Activated T-helper 1 cell treated with anti-CD3 and anti-CD28 coated beads, Interleukin-12 subunit alpha, Interleukin-12 subunit beta, Interleukin-2, Interleukin-4 antibody, amounts not matched to agents 30 ng/mL and 10 ng/mL and 1 ng/mL, durations not matched to agents 14 hours and 24 hours and 36 hours (primary cell): ENCODE data around the gene RAD23B. TPM values are rescaled to one million over a fixed set of nuclear protein-coding genes. Genes with fewer than 3 reads are reported as not detected.

Source experiments
- DNase-seq: peaks from one replicate; pipeline ENCODE4 v3.0.0; 2021; ENCODE audit warnings: low spot score
- H3K27ac Mint-ChIP-seq: one replicate; pipeline ENCODE4 v1.8.0; 2021; ENCODE audit warnings: mild to moderate bottlenecking, mixed read lengths
- H3K27me3 Mint-ChIP-seq: one replicate; pipeline ENCODE4 v1.8.0; 2022; ENCODE audit warnings: mild to moderate bottlenecking, moderate library complexity, mixed read lengths; ENCODE audit not compliant: insufficient read depth
- H3K36me3 Mint-ChIP-seq: one replicate; pipeline ENCODE4 v1.8.0; 2021; ENCODE audit warnings: low read depth, mixed read lengths
- H3K4me1 Mint-ChIP-seq: one replicate; pipeline ENCODE4 v1.8.0; 2021; ENCODE audit warnings: low read depth, mixed read lengths
- H3K4me3 Mint-ChIP-seq: one replicate; pipeline ENCODE4 v1.8.0; 2021; ENCODE audit warnings: mild to moderate bottlenecking, moderate library complexity, mixed read lengths
- H3K9me3 Mint-ChIP-seq: one replicate; pipeline ENCODE4 v1.8.0; 2021; ENCODE audit warnings: mixed read lengths
- intact Hi-C: fragments of 100-400 bp; cut with micrococcal nuclease; formaldehyde crosslinking; loops from one replicate; pipeline ENCODE4 v1.15.1; 2024
- total RNA-seq: library from RNA; stranded (reverse); gene quantifications from 2 replicates; pipeline ENCODE4 v1.2.3, GENCODE V29; 2022

The RAD23B gene
- total RNA-seq, 1 donor from 2014 or later: 138 TPM

DNA sequence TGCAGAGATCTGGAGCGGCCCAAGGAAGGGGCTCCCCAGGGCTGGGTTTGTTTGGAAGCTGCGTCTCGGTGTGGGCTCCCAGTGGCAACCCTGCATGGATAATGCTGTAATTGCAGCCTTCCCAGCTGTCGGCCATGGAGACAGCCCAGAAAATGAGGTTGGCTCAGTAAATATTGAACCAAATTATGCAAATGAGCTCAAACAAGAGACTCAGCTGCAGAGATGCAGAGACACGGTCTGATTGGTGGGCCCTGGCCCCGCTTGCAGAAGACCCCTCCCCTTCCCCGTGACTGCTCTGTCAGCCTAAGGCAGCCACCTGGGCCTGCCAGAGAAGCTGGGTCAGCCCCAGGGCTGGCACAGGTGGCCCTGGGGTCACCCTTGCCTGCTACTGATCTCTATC is 75.9 kb downstream of the RAD23B start:
- DNase-seq: no peak
- H3K36me3 Mint-ChIP-seq: no peaks in the 10 kb centered on the region
- H3K27me3 Mint-ChIP-seq: peaks cover 9% of the 10 kb centered on the region
- intact Hi-C loops: no loop called here
- H3K4me3 Mint-ChIP-seq: no peak overlapping the region
- no peaks in the 10 kb centered on the region for H3K9me3 Mint-ChIP-seq
- no peak overlapping the region for H3K27ac Mint-ChIP-seq
- H3K4me1 Mint-ChIP-seq: no peaks in the 10 kb centered on the region

DNA sequence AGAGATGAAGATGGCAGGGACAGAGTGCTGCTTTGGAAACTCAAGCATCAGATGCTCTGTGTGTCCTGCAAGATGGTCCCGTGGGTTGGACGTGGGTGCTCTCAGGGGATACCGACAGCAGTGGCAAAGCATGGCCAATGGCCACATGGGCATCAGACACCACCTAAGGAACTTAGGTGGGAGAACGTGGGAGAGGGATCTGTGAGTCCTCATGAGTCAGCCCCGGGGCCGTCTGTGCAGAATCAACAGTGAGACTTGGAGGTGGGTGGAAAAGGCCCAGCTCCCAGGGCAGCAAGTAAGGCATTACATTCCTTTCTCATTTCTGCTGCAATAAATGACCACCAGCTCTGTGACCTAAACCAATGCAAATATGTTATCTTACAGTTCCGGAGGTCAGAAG is 77.0 kb downstream of the RAD23B start:
- Mint-ChIP-seq H3K27ac (no peak overlapping the region), H3K36me3 (no peaks in the 10 kb centered on the region), H3K9me3 (no peaks in the 10 kb centered on the region), H3K4me1 (no peaks in the 10 kb centered on the region), H3K4me3 (no peak overlapping the region), H3K27me3 (peaks cover 5% of the 10 kb centered on the region)
- intact Hi-C loops: no loop called here
- no peak for DNase-seq

DNA sequence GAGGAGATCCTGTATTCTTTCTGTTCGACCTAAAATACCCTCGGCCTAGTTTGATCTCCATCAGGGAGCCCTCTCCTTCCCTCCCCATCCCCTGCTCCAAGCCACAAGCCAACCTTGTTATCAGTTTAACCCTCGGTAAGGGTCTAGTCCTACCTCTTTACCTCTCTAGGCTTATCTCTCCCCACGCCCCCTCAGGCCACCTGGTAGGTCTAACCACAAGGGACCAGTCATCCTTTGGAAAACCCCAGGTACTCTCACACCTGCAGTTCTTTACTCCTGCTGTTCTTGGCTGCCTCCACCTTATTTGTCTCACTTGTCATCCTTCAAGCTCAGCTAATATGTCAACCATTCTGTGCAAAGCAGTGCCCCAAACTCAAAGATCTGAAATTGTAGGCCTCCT is 78.7 kb downstream of the RAD23B start:
- peaks cover 2% of the 10 kb centered on the region for H3K27me3 Mint-ChIP-seq
- intact Hi-C loops: no loop called here
- no peak for DNase-seq
- H3K9me3 Mint-ChIP-seq: no peaks in the 10 kb centered on the region
- H3K27ac Mint-ChIP-seq: no peak overlapping the region
- no peaks in the 10 kb centered on the region for H3K36me3 Mint-ChIP-seq
- no peak overlapping the region for H3K4me3 Mint-ChIP-seq
- no peaks in the 10 kb centered on the region for H3K4me1 Mint-ChIP-seq

DNA sequence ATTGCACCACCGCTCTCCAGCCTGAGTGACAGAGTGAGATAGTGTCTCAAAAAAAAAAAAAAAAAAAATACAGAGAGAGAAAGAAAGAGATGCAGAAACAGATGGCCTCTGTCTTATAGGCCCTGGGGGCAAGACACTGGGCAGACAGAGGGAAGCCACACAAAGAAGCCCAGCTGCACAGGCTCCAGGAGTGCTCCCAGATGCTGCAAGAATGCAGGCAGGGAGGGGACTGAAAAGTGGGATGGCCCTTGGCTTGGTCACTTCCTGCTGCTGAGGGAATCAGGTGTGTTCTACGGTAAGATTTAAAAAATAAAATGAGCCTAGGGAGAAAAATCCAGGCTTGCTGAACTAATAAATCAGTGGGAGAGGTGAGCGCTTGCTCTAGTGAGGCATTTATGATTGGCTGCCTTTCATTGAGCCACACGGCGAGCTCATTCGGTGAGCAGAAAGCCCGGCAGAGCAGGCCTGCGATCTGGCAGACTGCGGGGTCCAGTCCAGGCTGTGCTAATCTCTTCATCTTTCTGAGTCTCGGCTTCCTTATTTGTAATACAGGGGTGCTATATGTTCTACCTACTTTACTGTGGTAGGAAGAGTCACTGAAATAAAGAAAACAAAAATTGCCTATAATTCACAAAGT is 80.6 kb downstream of the RAD23B start:
- H3K27me3 Mint-ChIP-seq: no peaks in the 10 kb centered on the region
- no peaks in the 10 kb centered on the region for H3K36me3 Mint-ChIP-seq
- intact Hi-C loops: no loop called here

DNA sequence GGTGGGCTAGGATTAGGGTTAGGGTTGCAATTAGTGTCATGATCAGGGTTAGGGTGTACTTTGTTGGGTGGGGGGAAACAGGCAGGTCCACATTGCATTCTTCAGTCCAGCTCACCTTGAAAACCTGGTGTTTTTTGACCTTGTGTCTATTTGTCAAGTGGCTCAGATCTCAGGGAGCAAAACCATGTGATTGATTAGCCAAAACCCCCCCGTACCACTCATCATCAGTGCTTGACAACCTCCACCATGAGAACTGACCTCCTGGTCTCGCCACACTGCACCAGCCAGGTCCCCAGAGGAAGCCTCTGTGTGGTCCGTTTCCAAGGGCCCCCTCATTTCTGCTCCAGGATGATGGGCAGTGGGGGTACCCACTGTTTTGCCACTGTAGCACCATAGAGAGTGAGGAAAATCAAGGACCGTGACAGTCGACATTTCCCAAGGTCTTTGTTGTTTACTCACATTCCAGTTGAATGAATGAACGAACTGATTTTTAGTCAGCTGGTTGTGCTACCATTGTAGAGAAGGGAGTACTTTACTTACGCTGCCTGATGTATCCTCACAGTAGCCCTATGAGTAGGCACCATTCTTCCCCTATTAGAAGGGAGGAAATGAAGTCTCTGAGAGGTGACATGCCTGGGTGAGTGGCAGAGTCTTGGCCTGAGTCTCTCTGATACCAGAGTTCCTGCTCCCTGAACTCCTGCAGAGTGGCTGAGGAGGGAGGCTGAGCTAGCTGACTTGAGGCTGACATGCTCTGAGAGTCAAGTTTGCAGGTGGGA is 84.8 kb downstream of the RAD23B start:
- no peak for DNase-seq
- intact Hi-C loops: no loop called here
- Mint-ChIP-seq H3K4me3 (no peak overlapping the region), H3K27me3 (no peaks in the 10 kb centered on the region), H3K4me1 (no peaks in the 10 kb centered on the region), H3K36me3 (no peaks in the 10 kb centered on the region), H3K9me3 (no peaks in the 10 kb centered on the region), H3K27ac (no peak overlapping the region)

More for the DNA sequence above, 80.6 kb downstream of the RAD23B start:
- DNase-seq: no peak
- Mint-ChIP-seq H3K27ac (no peak overlapping the region), H3K9me3 (no peaks in the 10 kb centered on the region), H3K4me3 (no peak overlapping the region), H3K4me1 (no peaks in the 10 kb centered on the region)

DNA sequence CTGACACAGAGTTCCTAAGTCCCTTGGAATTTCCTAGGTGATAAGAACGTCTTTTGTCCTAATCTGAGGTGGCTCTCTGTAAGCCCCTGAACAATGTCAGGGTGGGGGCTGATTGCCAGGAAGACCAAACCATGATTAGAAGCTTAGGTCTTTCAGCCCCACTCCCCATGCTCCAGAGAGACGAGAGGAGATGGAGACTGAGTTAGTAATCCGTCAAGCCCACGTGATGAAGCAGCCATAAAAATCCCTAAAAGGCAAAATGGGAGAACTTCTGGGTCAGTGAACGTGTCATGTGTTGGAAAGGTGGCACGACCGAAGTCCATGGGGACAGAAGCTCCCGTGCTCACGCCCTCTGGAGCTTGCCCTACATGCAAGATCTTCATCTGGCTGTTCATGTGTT is 85.6 kb downstream of the RAD23B start:
- no peaks in the 10 kb centered on the region for H3K27me3 Mint-ChIP-seq
- intact Hi-C loops: no loop called here
- no peaks in the 10 kb centered on the region for H3K4me1 Mint-ChIP-seq
- DNase-seq: no peak
- no peaks in the 10 kb centered on the region for H3K36me3 Mint-ChIP-seq
- no peak overlapping the region for H3K4me3 Mint-ChIP-seq
- H3K9me3 Mint-ChIP-seq: no peaks in the 10 kb centered on the region
- H3K27ac Mint-ChIP-seq: no peak overlapping the region

DNA sequence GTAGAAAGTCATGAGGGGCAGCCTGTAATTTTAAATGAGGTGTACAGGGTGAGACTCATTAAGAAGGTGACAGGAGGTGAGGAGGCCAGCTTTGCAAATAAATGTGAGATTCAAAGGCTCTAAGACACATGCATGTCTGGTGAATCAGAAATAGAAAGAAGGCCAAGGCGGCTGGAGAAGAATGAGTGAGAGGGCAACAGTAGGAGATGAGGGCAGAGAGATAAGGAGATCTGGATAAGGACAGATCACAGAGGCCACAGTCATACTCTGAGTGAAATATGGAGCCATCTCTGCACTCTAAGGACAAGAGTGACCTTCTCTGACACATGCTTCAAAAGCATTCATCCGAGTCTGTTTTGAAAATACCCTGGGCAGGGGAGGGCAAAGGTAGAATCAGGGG is 90.7 kb downstream of the RAD23B start:
- no peak overlapping the region for H3K4me3 Mint-ChIP-seq
- H3K4me1 Mint-ChIP-seq: no peaks in the 10 kb centered on the region

DNA sequence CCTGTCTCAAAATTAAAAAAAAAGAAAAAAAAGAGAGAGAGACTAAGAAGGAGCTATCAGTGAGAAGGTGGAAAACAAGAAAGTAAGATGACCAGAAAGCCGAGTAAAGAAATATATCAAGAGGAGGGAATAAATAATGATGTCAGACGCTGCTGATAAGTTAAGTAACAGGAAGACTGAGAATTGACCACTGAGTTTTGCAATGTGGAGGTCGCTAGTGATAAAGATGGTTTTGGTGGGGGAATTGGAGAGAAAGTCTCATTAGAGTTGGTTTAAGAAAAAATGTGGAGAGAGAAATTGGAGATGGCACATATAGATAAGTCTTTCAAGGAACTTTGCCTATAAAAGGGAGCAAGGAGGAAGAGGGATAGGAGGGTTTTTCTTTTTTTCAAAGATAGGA is 91.9 kb downstream of the RAD23B start:
- no peak overlapping the region for H3K4me3 Mint-ChIP-seq
- no peaks in the 10 kb centered on the region for H3K9me3 Mint-ChIP-seq
- H3K4me1 Mint-ChIP-seq: no peaks in the 10 kb centered on the region
- no peaks in the 10 kb centered on the region for H3K36me3 Mint-ChIP-seq
- intact Hi-C loops: no loop called here
- no peak overlapping the region for H3K27ac Mint-ChIP-seq
- peaks cover 1% of the 10 kb centered on the region for H3K27me3 Mint-ChIP-seq
- DNase-seq: no peak

More for the DNA sequence above, 90.7 kb downstream of the RAD23B start:
- Mint-ChIP-seq H3K9me3 (no peaks in the 10 kb centered on the region), H3K27ac (no peak overlapping the region), H3K36me3 (no peaks in the 10 kb centered on the region), H3K27me3 (peaks cover 1% of the 10 kb centered on the region)
- intact Hi-C loops: no loop called here
- no peak for DNase-seq

DNA sequence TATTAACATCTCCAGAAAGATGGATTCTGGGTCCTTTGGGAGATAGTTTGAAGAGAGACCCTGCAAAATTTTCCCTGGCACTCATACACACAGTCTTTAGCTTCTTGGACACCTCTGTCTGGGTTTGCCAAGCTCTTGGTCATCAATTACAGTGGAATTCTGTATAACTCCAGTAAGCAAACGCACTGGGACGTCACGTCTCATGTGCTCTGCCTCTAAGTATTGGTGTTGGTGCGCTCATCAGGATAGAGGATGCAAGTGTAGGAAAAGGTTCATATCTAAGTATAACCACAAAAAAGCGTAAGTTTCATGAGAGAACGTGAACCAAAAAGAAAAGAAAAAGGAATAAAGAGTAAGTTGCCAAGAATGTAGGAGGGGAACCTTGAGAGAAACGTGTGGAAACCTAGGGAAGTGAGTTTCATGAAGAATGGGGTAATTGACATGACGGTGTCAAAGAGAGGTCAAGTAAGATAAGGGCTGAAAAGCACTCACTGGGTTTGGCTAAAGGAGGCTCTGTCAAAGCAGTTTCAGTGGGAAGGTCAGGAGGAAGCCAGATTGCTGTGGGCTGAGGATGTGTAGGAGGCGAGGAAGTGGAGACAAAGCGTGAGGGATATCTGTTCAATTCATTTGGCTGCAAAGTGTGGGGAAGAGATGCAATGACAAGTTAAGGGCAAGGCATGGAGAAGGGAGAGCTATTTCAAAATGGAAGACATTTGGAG is 92.7 kb downstream of the RAD23B start:
- no peak overlapping the region for H3K27ac Mint-ChIP-seq
- no peaks in the 10 kb centered on the region for H3K4me1 Mint-ChIP-seq
- no peak overlapping the region for H3K4me3 Mint-ChIP-seq
- no peak for DNase-seq
- no peaks in the 10 kb centered on the region for H3K36me3 Mint-ChIP-seq
- H3K27me3 Mint-ChIP-seq: peaks cover 3% of the 10 kb centered on the region
- intact Hi-C loops: no loop called here
- H3K9me3 Mint-ChIP-seq: no peaks in the 10 kb centered on the region

DNA sequence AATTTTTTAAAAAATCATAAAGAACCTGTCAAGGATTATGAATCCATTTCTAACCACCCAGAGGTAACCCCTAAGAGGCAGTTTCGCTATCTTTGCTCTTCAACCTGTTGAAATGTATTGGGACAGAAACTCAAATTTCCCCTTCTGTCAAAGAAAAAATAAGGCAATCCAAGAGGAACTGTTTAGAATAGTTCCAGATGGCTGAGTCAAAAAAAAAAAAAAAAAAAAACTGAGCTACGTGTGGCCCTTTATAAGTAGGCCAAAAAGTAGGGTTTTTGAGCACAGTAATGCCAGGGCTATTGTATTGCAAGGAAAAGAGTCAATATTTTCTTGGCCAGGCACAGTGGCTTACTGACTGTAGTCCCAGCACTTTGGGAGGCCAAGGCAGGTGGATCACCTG is 94.9 kb downstream of the RAD23B start:
- no peaks in the 10 kb centered on the region for H3K4me1 Mint-ChIP-seq
- H3K4me3 Mint-ChIP-seq: no peak overlapping the region
- intact Hi-C loops: no loop called here
- no peak overlapping the region for H3K27ac Mint-ChIP-seq
- no peaks in the 10 kb centered on the region for H3K36me3 Mint-ChIP-seq
- DNase-seq: no peak
- H3K9me3 Mint-ChIP-seq: no peaks in the 10 kb centered on the region
- peaks cover 4% of the 10 kb centered on the region for H3K27me3 Mint-ChIP-seq

Other genes with a start within 250 kb of the RAD23B start
- gene KLF4, start 206.5 kb downstream of the RAD23B start, total RNA-seq: 2.3 and 3.3 TPM in 2 replicates